ENCODE results near the gene IQSEC1. TPM values are rescaled to one million over a fixed set of nuclear protein-coding genes. Genes with fewer than 3 reads are reported as not detected.

Gene IQSEC1
- polyA plus RNA-seq, 1 donor (not counting 4 experiments of a cell fraction or from before 2014, with no cell fraction given): 2.8 TPM

GRCh38 chr3:13014755-13015285, 58.4 kb downstream of the IQSEC1 start:
- Histone ChIP-seq H3K9me3 (ENCODE audit: control insufficient read depth, low read depth, low read length) (no peaks in the 10 kb centered on the region), H3K4me1 (ENCODE audit: control insufficient read depth, extremely low read depth, insufficient read depth, low read length) (peaks cover 4% of the 10 kb centered on the region), H3K9me1 (ENCODE audit: control insufficient read depth, extremely low read depth, insufficient read depth, low read length) (no peaks in the 10 kb centered on the region), H3K4me3 (ENCODE audit: control insufficient read depth in 2 of 3, extremely low read depth in 1 of 3, insufficient read depth in 2 of 3, low read depth in 1 of 3, low read length in 3 of 3) (no peak overlapping the region), H3K27me3 (ENCODE audit: control insufficient read depth, extremely low read depth, insufficient read depth, low read length) (peaks cover 24% of the 10 kb centered on the region), H3K36me3 (ENCODE audit: control insufficient read depth in 2 of 2, extremely low read depth in 1 of 2, insufficient read depth in 2 of 2, low read length in 2 of 2) (no peaks in the 10 kb centered on the region), H4K20me1 (ENCODE audit: control insufficient read depth, extremely low read depth, insufficient read depth, low read length) (no peaks in the 10 kb centered on the region), H3K9ac (ENCODE audit: control insufficient read depth, extremely low read depth, insufficient read depth, low read length) (no peak overlapping the region), H3K4me2 (ENCODE audit: control insufficient read depth, extremely low read depth, insufficient read depth, low read depth, low read length) (no peak overlapping the region), H2AFZ (ENCODE audit: control insufficient read depth, low read length) (no peak overlapping the region), H3K79me2 (ENCODE audit: control insufficient read depth, insufficient read depth, low read length) (no peaks in the 10 kb centered on the region), H3K27ac (ENCODE audit: control insufficient read depth, insufficient read depth, low read length) (no peak overlapping the region)
- FAIRE-seq: no peak
- no peak for DNase-seq (ENCODE audit: low read depth, low spot score)
- TF ChIP-seq, protein P1, sequence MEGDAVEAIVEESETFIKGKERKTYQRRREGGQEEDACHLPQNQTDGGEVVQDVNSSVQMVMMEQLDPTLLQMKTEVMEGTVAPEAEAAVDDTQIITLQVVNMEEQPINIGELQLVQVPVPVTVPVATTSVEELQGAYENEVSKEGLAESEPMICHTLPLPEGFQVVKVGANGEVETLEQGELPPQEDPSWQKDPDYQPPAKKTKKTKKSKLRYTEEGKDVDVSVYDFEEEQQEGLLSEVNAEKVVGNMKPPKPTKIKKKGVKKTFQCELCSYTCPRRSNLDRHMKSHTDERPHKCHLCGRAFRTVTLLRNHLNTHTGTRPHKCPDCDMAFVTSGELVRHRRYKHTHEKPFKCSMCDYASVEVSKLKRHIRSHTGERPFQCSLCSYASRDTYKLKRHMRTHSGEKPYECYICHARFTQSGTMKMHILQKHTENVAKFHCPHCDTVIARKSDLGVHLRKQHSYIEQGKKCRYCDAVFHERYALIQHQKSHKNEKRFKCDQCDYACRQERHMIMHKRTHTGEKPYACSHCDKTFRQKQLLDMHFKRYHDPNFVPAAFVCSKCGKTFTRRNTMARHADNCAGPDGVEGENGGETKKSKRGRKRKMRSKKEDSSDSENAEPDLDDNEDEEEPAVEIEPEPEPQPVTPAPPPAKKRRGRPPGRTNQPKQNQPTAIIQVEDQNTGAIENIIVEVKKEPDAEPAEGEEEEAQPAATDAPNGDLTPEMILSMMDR (optimal IDR thresholded peaks at IDR 0.05 in 1 of 3, IDR thresholded peaks at IDR 0.05 in 1 of 3, conservative IDR thresholded peaks at IDR 0.05 in 1 of 3; ENCODE audit: extremely low read depth in 1 of 3, insufficient read depth in 2 of 3, low read length in 3 of 3): no peak
- no peak for TF ChIP-seq EZH2 (IDR thresholded peaks at IDR 0.05; ENCODE audit: low read length)
- dilution Hi-C loops (cut with MboI; ENCODE audit: extremely low pct_ligation_motif_present, low sequenced_read_pairs): no loop called here

DNA sequence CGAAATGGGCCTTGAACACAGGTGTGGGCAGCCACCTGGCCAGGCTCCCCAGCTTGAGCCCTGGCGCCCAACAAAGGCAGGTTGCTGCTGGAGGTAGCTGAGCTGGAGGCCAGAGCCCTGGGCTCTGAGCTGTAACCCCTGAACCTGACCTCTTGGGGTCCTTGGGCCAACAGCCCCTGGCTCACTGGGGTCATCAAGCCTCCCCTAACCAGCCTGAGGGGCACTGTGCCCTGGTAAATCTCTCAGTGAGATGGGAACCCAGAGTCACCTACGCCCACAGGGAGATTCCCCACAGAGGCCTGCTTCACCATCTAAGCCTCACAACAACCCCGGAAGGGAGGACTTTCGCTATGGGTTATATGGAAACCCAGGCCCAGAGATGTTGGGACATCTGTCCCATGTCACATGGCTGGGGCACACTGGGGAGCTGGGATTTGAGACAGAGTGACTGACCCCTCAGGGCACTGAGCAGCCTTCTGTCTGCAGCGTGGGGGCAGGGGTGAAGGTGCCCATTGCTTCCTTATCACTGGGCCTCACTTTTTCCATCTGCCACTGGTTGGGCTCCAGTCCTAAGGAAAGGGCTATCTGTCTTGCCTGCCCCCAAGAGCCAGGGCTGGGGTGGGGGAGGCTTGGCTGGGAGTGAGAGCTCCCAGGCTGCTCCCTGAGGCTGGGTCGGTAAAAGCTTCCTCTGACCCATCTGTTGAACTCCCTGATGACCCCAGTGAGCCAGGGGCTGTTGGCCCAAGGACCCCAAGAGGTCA, 59.1 kb downstream of the IQSEC1 start:
- H3K4me3 ChIP-seq (ENCODE audit: control insufficient read depth in 2 of 3, extremely low read depth in 1 of 3, insufficient read depth in 2 of 3, low read depth in 1 of 3, low read length in 3 of 3): no peak overlapping the region
- no peak overlapping the region for H3K27ac ChIP-seq (ENCODE audit: control insufficient read depth, insufficient read depth, low read length)
- H3K79me2 ChIP-seq (ENCODE audit: control insufficient read depth, insufficient read depth, low read length): no peaks in the 10 kb centered on the region
- H3K9ac ChIP-seq (ENCODE audit: control insufficient read depth, extremely low read depth, insufficient read depth, low read length): no peak overlapping the region
- TF ChIP-seq, protein P1 (optimal IDR thresholded peaks at IDR 0.05 in 1 of 3, IDR thresholded peaks at IDR 0.05 in 1 of 3, conservative IDR thresholded peaks at IDR 0.05 in 1 of 3; ENCODE audit: extremely low read depth in 1 of 3, insufficient read depth in 2 of 3, low read length in 3 of 3): no peak
- TF ChIP-seq EZH2 (IDR thresholded peaks at IDR 0.05; ENCODE audit: low read length): no peak
- peaks cover 1% of the 10 kb centered on the region for H3K4me1 ChIP-seq (ENCODE audit: control insufficient read depth, extremely low read depth, insufficient read depth, low read length)
- dilution Hi-C loops (cut with MboI; ENCODE audit: extremely low pct_ligation_motif_present, low sequenced_read_pairs): no loop called here
- no peaks in the 10 kb centered on the region for H3K9me3 ChIP-seq (ENCODE audit: control insufficient read depth, low read depth, low read length)
- H2AFZ ChIP-seq (ENCODE audit: control insufficient read depth, low read length): no peak overlapping the region
- peaks cover 18% of the 10 kb centered on the region for H3K27me3 ChIP-seq (ENCODE audit: control insufficient read depth, extremely low read depth, insufficient read depth, low read length)
- no peaks in the 10 kb centered on the region for H3K9me1 ChIP-seq (ENCODE audit: control insufficient read depth, extremely low read depth, insufficient read depth, low read length)
- H4K20me1 ChIP-seq (ENCODE audit: control insufficient read depth, extremely low read depth, insufficient read depth, low read length): no peaks in the 10 kb centered on the region
- FAIRE-seq (no peak), DNase-seq (ENCODE audit: low read depth, low spot score) (no peak)
- H3K36me3 ChIP-seq (ENCODE audit: control insufficient read depth in 2 of 2, extremely low read depth in 1 of 2, insufficient read depth in 2 of 2, low read length in 2 of 2): no peaks in the 10 kb centered on the region
- H3K4me2 ChIP-seq (ENCODE audit: control insufficient read depth, extremely low read depth, insufficient read depth, low read depth, low read length): no peak overlapping the region
